Fibroblast of villous mesenchyme (primary cell): Measurements from ENCODE around the gene PLPPR2. TPM values are rescaled to one million over a fixed set of nuclear protein-coding genes. Genes with fewer than 3 reads are reported as not detected.

ENCODE experiments used
- DNase-seq: peaks from one replicate; pipeline ENCODE4 v3.0.0-alpha.2; 2010; ENCODE audit warnings: low read depth
- H3K4me3 ChIP-seq: 2 replicates; pipeline ENCODE4 v1.5.1; 2011; ENCODE audit warnings: low read depth, mild to moderate bottlenecking, low read length
- CTCF ChIP-seq: IDR thresholded peaks from 2 replicates; pipeline ENCODE4 v1.5.1; 2012; ENCODE audit warnings: low read depth, mild to moderate bottlenecking, low read length; ENCODE audit not compliant: insufficient read depth
- total RNA-seq: library from RNA; depleted of rRNA; stranded (reverse); fragments of >200 nt; gene quantifications from 2 replicates; pipeline ENCODE4 v1.2.3, GENCODE V29; 2012

PLPPR2 gene
- total RNA-seq, 1 donor: 16.8 TPM

GRCh38 chr19:11380653-11381537 lies 25.7 kb downstream of the PLPPR2 start:
- peak overlapping the region; percentile 66 for H3K4me3 ChIP-seq
- peak; percentile 92 for DNase-seq
- TF ChIP-seq CTCF: peak; percentile 54

GRCh38 chr19:11382898-11383705 lies 27.9 kb downstream of the PLPPR2 start:
- TF ChIP-seq CTCF: peak; percentile 79
- peak overlapping the region; percentile 62 for H3K4me3 ChIP-seq
- peak; percentile 42 for DNase-seq

GRCh38 chr19:11383706-11384048 lies 28.4 kb downstream of the PLPPR2 start:
- TF ChIP-seq CTCF: no peak
- DNase-seq: no peak
- H3K4me3 ChIP-seq: peak overlapping the region; percentile 62

GRCh38 chr19:11384778-11385129 lies 29.5 kb downstream of the PLPPR2 start:
- no peak for DNase-seq
- no peak for TF ChIP-seq CTCF

GRCh38 chr19:11387162-11388034 lies 32.2 kb downstream of the PLPPR2 start:
- no peak for DNase-seq
- TF ChIP-seq CTCF: no peak
- no peak overlapping the region for H3K4me3 ChIP-seq

More at GRCh38 chr19:11384778-11385129, 29.5 kb downstream of the PLPPR2 start:
- no peak overlapping the region for H3K4me3 ChIP-seq

GRCh38 chr19:11390359-11390758 lies 35.1 kb downstream of the PLPPR2 start:
- no peak for TF ChIP-seq CTCF
- no peak overlapping the region for H3K4me3 ChIP-seq
- no peak for DNase-seq
